AG10803 (cell line): ENCODE data around the gene TANGO2.

Source experiments
- DNase-seq: peaks from one replicate; pipeline ENCODE4 v3.0.0; 2010; ENCODE audit warnings: low read depth
- H3K4me3 ChIP-seq: 2 replicates; pipeline ENCODE4 v1.5.1; 2011; ENCODE audit warnings: mild to moderate bottlenecking, low read length, control low read depth
- CTCF ChIP-seq: conservative IDR thresholded peaks from 2 replicates; pipeline ENCODE4 v1.5.1; 2011; ENCODE audit warnings: mild to moderate bottlenecking, low read length, control low read depth, inconsistent platforms

Gene TANGO2

GRCh38 chr22:20051927-20052308 lies 31.0 kb downstream of the TANGO2 start:
- H3K4me3 ChIP-seq, result no peak overlapping the region
- no peak for TF ChIP-seq CTCF
- no peak for DNase-seq

- DNase-seq, result no peak
- no peak overlapping the region for H3K4me3 ChIP-seq
- no peak for TF ChIP-seq CTCF
Observed at GRCh38 chr22:20052309-20053259, 31.7 kb downstream of the TANGO2 start.

GRCh38 chr22:20053407-20054033 lies 32.6 kb downstream of the TANGO2 start:
- DNase-seq, result no peak
- TF ChIP-seq CTCF, result no peak
- no peak overlapping the region for H3K4me3 ChIP-seq

GRCh38 chr22:20054034-20054427 lies 33.1 kb downstream of the TANGO2 start:
- no peak for DNase-seq
- H3K4me3 ChIP-seq, result no peak overlapping the region
- TF ChIP-seq CTCF, result no peak

- DNase-seq, result no peak
- TF ChIP-seq CTCF, result no peak
- H3K4me3 ChIP-seq, result no peak overlapping the region
Observed at GRCh38 chr22:20054485-20054884, 33.6 kb downstream of the TANGO2 start.

- DNase-seq, result no peak
- H3K4me3 ChIP-seq, result no peak overlapping the region
- TF ChIP-seq CTCF, result no peak
Observed at GRCh38 chr22:20055144-20055543, 34.2 kb downstream of the TANGO2 start.

GRCh38 chr22:20055654-20056053 lies 34.7 kb downstream of the TANGO2 start:
- no peak overlapping the region for H3K4me3 ChIP-seq
- no peak for TF ChIP-seq CTCF
- no peak for DNase-seq
